H1 (cell line): ENCODE data around the gene TOMM34. TPM values are rescaled to one million over a fixed set of nuclear protein-coding genes. Genes with fewer than 3 reads are reported as not detected.

Experiments
- CTCF ChIA-PET: fragments of 300-600 bp; sonication (Branson Sonifier 250); formaldehyde crosslinking; loops from one replicate; lab custom pipeline; 2021; ENCODE audit not compliant: partially characterized antibody; lab: Charles Lee
- POLR2A ChIA-PET: fragments of 300-600 bp; sonication (Branson Sonifier 250); formaldehyde crosslinking; loops from one replicate; lab custom pipeline; 2021; ENCODE audit warnings: inconsistent platforms; ENCODE audit not compliant: partially characterized antibody; lab: Charles Lee
- DNase-seq, 2 experiments: peaks; one replicate each; pipeline versions ENCODE4 v3.0.0 to v3.0.0-alpha.2; 2010 to 2022; ENCODE audit warnings: low spot score in 2 of 2, low read depth in 1 of 2, mixed read lengths in 1 of 2
- FAIRE-seq: peaks from 2 replicates; lab custom pipeline; 2011; peaks lifted over from hg19 to GRCh38; lab: Jason Lieb, UNC
- H2AFZ ChIP-seq: 2 replicates; pipeline ENCODE4 v1.8.1; 2012; ENCODE audit warnings: low read length, inconsistent platforms
- H2AK5ac ChIP-seq: 2 replicates; pipeline ENCODE4 v1.6.1; 2013; ENCODE audit warnings: low read depth, low read length
- H2BK120ac ChIP-seq: replicated peaks from 2 replicates; pipeline ENCODE3; 2013; ENCODE audit warnings: low read depth, low read length, inconsistent platforms
- H2BK12ac ChIP-seq: 2 replicates; pipeline ENCODE4 v1.6.1; 2013; ENCODE audit warnings: low read depth, low read length
- H2BK15ac ChIP-seq: 2 replicates; pipeline ENCODE4 v1.6.1; 2013; ENCODE audit warnings: low read length
- H2BK20ac ChIP-seq: 2 replicates; pipeline ENCODE4 v1.6.1; 2013; ENCODE audit warnings: low read length
- H2BK5ac ChIP-seq: 2 replicates; pipeline ENCODE4 v1.6.1; 2013; ENCODE audit warnings: low read depth, low read length
- H3K14ac ChIP-seq: 2 replicates; pipeline ENCODE4 v1.6.1; 2013; ENCODE audit warnings: inconsistent platforms; ENCODE audit not compliant: insufficient read length
- H3K18ac ChIP-seq: 2 replicates; pipeline ENCODE4 v1.6.1; 2013; ENCODE audit warnings: low read length; ENCODE audit errors: extremely low read depth
- H3K23ac ChIP-seq: 2 replicates; pipeline ENCODE4 v1.6.1; 2013; ENCODE audit warnings: inconsistent platforms; ENCODE audit not compliant: insufficient read length
- H3K23me2 ChIP-seq: 2 replicates; pipeline ENCODE4 v1.6.1; 2013; ENCODE audit warnings: low read depth, low read length
- H3K27ac ChIP-seq: 2 replicates; pipeline ENCODE4 v1.6.1; 2011; ENCODE audit warnings: low read depth, low read length, inconsistent platforms
- H3K27me3 ChIP-seq, 4 experiments: replicated peaks in 1 of 4; 1 replicate in 1 of 4; 2 replicates in 3 of 4; pipeline versions ENCODE4 v1.6.1 to v1.8.1; 2011 to 2013; ENCODE audit warnings: low read length in 3 of 4, mild to moderate bottlenecking in 3 of 4, inconsistent platforms in 2 of 4, mixed read lengths in 2 of 4, moderate library complexity in 1 of 4; ENCODE audit not compliant: control insufficient read depth in 3 of 4, insufficient read depth in 3 of 4; ENCODE audit errors: extremely low read depth in 1 of 4
- H3K36me3 ChIP-seq, 4 experiments: 2 replicates each; pipeline versions ENCODE4 v1.6.1 to v1.8.1; 2011 to 2013; ENCODE audit warnings: mild to moderate bottlenecking in 4 of 4, low read length in 3 of 4, moderate library complexity in 2 of 4, control low read depth in 1 of 4, inconsistent platforms in 1 of 4; ENCODE audit not compliant: insufficient read depth in 4 of 4, control insufficient read depth in 2 of 4
- H3K4ac ChIP-seq: replicated peaks from 2 replicates; pipeline ENCODE3; 2013; ENCODE audit warnings: low read length, low read depth, mixed read lengths, inconsistent platforms; ENCODE audit not compliant: insufficient read length
- H3K4me1 ChIP-seq, 4 experiments: replicated peaks in 1 of 4; 1 replicate in 1 of 4; 2 replicates in 3 of 4; pipeline versions ENCODE4 v1.6.1 to v1.8.1; 2011 to 2013; ENCODE audit warnings: low read length in 3 of 4, inconsistent platforms in 2 of 4, mixed read lengths in 1 of 4; ENCODE audit not compliant: insufficient read depth in 4 of 4, control insufficient read depth in 3 of 4
- H3K4me2 ChIP-seq, 2 experiments: 2 replicates each; pipeline versions ENCODE4 v1.6.1 to v1.8.1; 2011 to 2013; ENCODE audit warnings: low read depth in 2 of 2, low read length in 2 of 2, control low read depth in 1 of 2, inconsistent platforms in 1 of 2, mild to moderate bottlenecking in 1 of 2; ENCODE audit not compliant: insufficient read depth in 1 of 2
- H3K4me3 ChIP-seq, 4 experiments: fragments of 200-600, 300-600 bp in 1 of 4; sonication (generic), shearing (Covaris generic), sonication (Bioruptor Twin) in 1 of 4; 2 replicates each; pipeline versions ENCODE4 v1.5.1 to v1.8.1; 2011 to 2016; ENCODE audit warnings: low read length in 4 of 4, low read depth in 3 of 4, control low read depth in 2 of 4, inconsistent platforms in 2 of 4, mild to moderate bottlenecking in 2 of 4, mixed read lengths in 1 of 4, moderate library complexity in 1 of 4; ENCODE audit not compliant: insufficient read depth in 2 of 4; ENCODE audit errors: extremely low read depth in 1 of 4
- H3K56ac ChIP-seq: replicated peaks from 2 replicates; pipeline ENCODE3; 2013; ENCODE audit warnings: low read depth, mild to moderate bottlenecking, mixed read lengths, low read length, inconsistent platforms; ENCODE audit not compliant: insufficient read length
- H3K79me1 ChIP-seq: 2 replicates; pipeline ENCODE4 v1.6.1; 2013; ENCODE audit warnings: low read depth, low read length, control low read depth
- H3K79me2 ChIP-seq, 2 experiments: 2 replicates each; pipeline versions ENCODE4 v1.6.1 to v1.8.1; 2012 to 2013; ENCODE audit warnings: low read length in 2 of 2, mild to moderate bottlenecking in 2 of 2, inconsistent platforms in 1 of 2; ENCODE audit not compliant: insufficient read depth in 2 of 2, control insufficient read depth in 1 of 2
- H3K9ac ChIP-seq, 4 experiments: replicated peaks in 1 of 4; 1 replicate in 1 of 4; 2 replicates in 3 of 4; pipeline versions ENCODE4 v1.6.1 to v1.8.1; 2011 to 2013; ENCODE audit warnings: low read depth in 3 of 4, low read length in 3 of 4, control low read depth in 2 of 4, mild to moderate bottlenecking in 2 of 4, moderate library complexity in 2 of 4, inconsistent platforms in 1 of 4; ENCODE audit errors: extremely low read depth in 1 of 4
- H3K9me3 ChIP-seq, 2 experiments: 2 replicates each; pipeline versions ENCODE4 v1.6.1 to v1.8.1; 2012 to 2013; ENCODE audit warnings: mild to moderate bottlenecking in 2 of 2, moderate library complexity in 2 of 2, control low read depth in 1 of 2, inconsistent platforms in 1 of 2, low read depth in 1 of 2, low read length in 1 of 2, mixed read lengths in 1 of 2; ENCODE audit not compliant: insufficient read depth in 2 of 2
- H4K20me1 ChIP-seq, 2 experiments: replicated peaks in 1 of 2; 2 replicates each; pipeline versions ENCODE3 to v1.8.1; 2011 to 2013; ENCODE audit warnings: inconsistent platforms in 2 of 2, low read length in 2 of 2, mild to moderate bottlenecking in 1 of 2; ENCODE audit not compliant: insufficient read depth in 2 of 2, control insufficient read depth in 1 of 2
- H4K5ac ChIP-seq: 2 replicates; pipeline ENCODE4 v1.6.1; 2013; ENCODE audit warnings: low read length, low read depth, mixed read lengths, inconsistent platforms; ENCODE audit not compliant: insufficient read length
- H4K8ac ChIP-seq: 2 replicates; pipeline ENCODE4 v1.8.0; 2013; ENCODE audit warnings: mild to moderate bottlenecking, moderate library complexity, low read length, inconsistent platforms; ENCODE audit not compliant: insufficient read depth; ENCODE audit errors: extremely low read depth
- H4K91ac ChIP-seq: replicated peaks from 2 replicates; pipeline ENCODE3; 2013; ENCODE audit warnings: low read length, mixed read lengths, inconsistent platforms; ENCODE audit not compliant: insufficient read length
- CHD1 ChIP-seq: IDR thresholded peaks from 2 replicates; pipeline ENCODE4 v1.6.1; 2012; ENCODE audit warnings: low read depth, low read length, improper control_type of control experiment
- FOSL1 ChIP-seq: IDR thresholded peaks from 2 replicates; pipeline ENCODE4 v1.6.1; 2011; ENCODE audit warnings: mild to moderate bottlenecking, low read depth, low read length, moderate library complexity; ENCODE audit not compliant: insufficient read depth
- GTF2F1 ChIP-seq: IDR thresholded peaks from 2 replicates; pipeline ENCODE4 v1.6.1; 2012; ENCODE audit warnings: low read depth, low read length, improper control_type of control experiment, borderline replicate concordance
- KDM1A ChIP-seq: fragments of 200-600, 300-600 bp; sonication (generic); IDR thresholded peaks from 2 replicates; pipeline ENCODE4 v1.7.1; 2016; ENCODE audit warnings: mild to moderate bottlenecking, low read length, borderline replicate concordance
- POU5F1 ChIP-seq: IDR thresholded peaks from 2 replicates; pipeline ENCODE4 v1.6.1; 2011; ENCODE audit warnings: low read depth, mild to moderate bottlenecking, low read length, moderate library complexity
- RNF2 ChIP-seq: fragments of 200-900, 300-1000 bp; sonication (generic); IDR thresholded peaks from 2 replicates; pipeline ENCODE4 v1.7.1; 2016; ENCODE audit warnings: borderline replicate concordance, low read depth, mild to moderate bottlenecking, antibody characterized with exemption, low read length; ENCODE audit not compliant: poor library complexity, severe bottlenecking; ENCODE audit errors: missing control alignments
- RXRA ChIP-seq: IDR thresholded peaks from 2 replicates; pipeline ENCODE4 v1.6.1; 2011; ENCODE audit warnings: low read depth, mild to moderate bottlenecking, low read length, moderate library complexity; ENCODE audit not compliant: insufficient read depth
- TBP ChIP-seq: IDR thresholded peaks from 2 replicates; pipeline ENCODE4 v1.6.1; 2011; ENCODE audit warnings: low read depth, low read length, improper control_type of control experiment
- USF2 ChIP-seq: IDR thresholded peaks from 2 replicates; pipeline ENCODE4 v1.6.1; 2011; ENCODE audit warnings: low read length, improper control_type of control experiment
- WGBS, 2 experiments: shearing (Covaris generic) in 1 of 2; methylation state at CpG; one replicate each; pipeline versions ENCODE4 v1.1.6 to v1.1.7; 2013 to 2015; ENCODE audit warnings: low lambda C conversion rate in 2 of 2, mixed read lengths in 2 of 2, inconsistent platforms in 1 of 2, low coverage in 1 of 2, missing lambda C conversion rate in 1 of 2; ENCODE audit not compliant: insufficient replicate concordance in 2 of 2, insufficient coverage in 1 of 2, insufficient read length in 1 of 2; ENCODE audit errors: extremely low coverage in 1 of 2, missing lambda C conversion rate in 1 of 2; 5-methylcytosine and 5-hydroxymethylcytosine counted together
- polyA plus RNA-seq, 7 experiments: library from polyadenylated mRNA; depleted of rRNA in 3 of 7; stranded (reverse) in 5 of 7; unstranded in 2 of 7; fragments of >200 nt in 5 of 7; fragments of 200-250 nt in 2 of 7; gene quantifications; 1 replicate in 5 of 7; 2 replicates in 1 of 7; 4 replicates in 1 of 7; pipeline versions ENCODE4 v1.2.1 to v1.2.3, GENCODE V29; 2011 to 2013; ENCODE audit warnings: missing spikeins in 2 of 7, mixed read lengths in 2 of 7
- total RNA-seq: library from RNA; stranded (reverse); fragmentation: NEBNext Ultra II Directional; extraction: Animal tissue kit (Norgen Biotek cat#: 25700); gene quantifications from 2 replicates; pipeline ENCODE4 v1.2.1, GENCODE V29; 2021
- TF ChIP-seq, protein P1 (sequence below): IDR thresholded peaks from 2 replicates; pipeline ENCODE4 v1.6.1; 2012; ENCODE audit warnings: low read length, inconsistent platforms

Gene TOMM34
- total and polyA plus RNA-seq, 2 of the 8 experiments (the other 6 are each of a cell fraction or from before 2014, with no cell fraction given): 32.1 to 35.1 TPM

- no peak overlapping the region for H2BK20ac ChIP-seq
- no peak overlapping the region for H2BK5ac ChIP-seq
- H3K14ac ChIP-seq: no peak overlapping the region
- FAIRE-seq: no peak
- H3K27me3 ChIP-seq: peaks cover 0 to 11% (median 2%) of the 10 kb centered on the region in 4 experiments; a peak in 4 of 7 replicates
- H3K79me1 ChIP-seq: peaks cover 6% of the 10 kb centered on the region
- DNase-seq: no peak
- peaks cover 0 to 10% (median 4%) of the 10 kb centered on the region in 4 experiments; a peak in 5 of 7 replicates for H3K4me1 ChIP-seq
- no peak overlapping the region for H3K27ac ChIP-seq
- H3K36me3 ChIP-seq: peaks cover 0 to 3% (median 1%) of the 10 kb centered on the region in 4 experiments; a peak in 1 of 8 replicates
- no peak overlapping the region for H3K18ac ChIP-seq
- H4K20me1 ChIP-seq: peaks cover 1 to 2% of the 10 kb centered on the region in 2 experiments
- CTCF ChIA-PET: no interaction called here
- no peak overlapping the region for H3K4ac ChIP-seq
- H3K23ac ChIP-seq: no peak overlapping the region
- H3K56ac ChIP-seq: no peak overlapping the region
- H2BK15ac ChIP-seq: no peak overlapping the region
- no peak overlapping the region for H2AK5ac ChIP-seq
- H2BK12ac ChIP-seq: no peak overlapping the region
- H2BK120ac ChIP-seq: no peak overlapping the region
- no peak overlapping the region for H4K5ac ChIP-seq
- POLR2A ChIA-PET: no interaction called here
- peaks cover 8% of the 10 kb centered on the region; the same call in 1 of the 2 replicates for H3K23me2 ChIP-seq
- no peaks in the 10 kb centered on the region for H3K9me3 ChIP-seq
- no peak overlapping the region for H3K4me3 ChIP-seq
- no peak overlapping the region for H3K4me2 ChIP-seq
- no peak overlapping the region for H2AFZ ChIP-seq
- no peak overlapping the region for H4K91ac ChIP-seq
- peaks cover 3 to 24% of the 10 kb centered on the region in 2 experiments; a peak in 3 of 4 replicates for H3K79me2 ChIP-seq
- H4K8ac ChIP-seq: no peak overlapping the region
- WGBS, 2 experiments: 82% methylated on average over 3 of the region's 3 CpGs; no CpG with 5 or more reads in 1 of the 2 experiments
- no peak overlapping the region for H3K9ac ChIP-seq
- TF ChIP-seq GTF2F1 (no peak), RNF2 (no peak), USF2 (no peak), TBP (no peak), KDM1A (no peak), POU5F1 (no peak), FOSL1 (no peak), RXRA (no peak), CHD1 (no peak)
- TF ChIP-seq, protein P1, sequence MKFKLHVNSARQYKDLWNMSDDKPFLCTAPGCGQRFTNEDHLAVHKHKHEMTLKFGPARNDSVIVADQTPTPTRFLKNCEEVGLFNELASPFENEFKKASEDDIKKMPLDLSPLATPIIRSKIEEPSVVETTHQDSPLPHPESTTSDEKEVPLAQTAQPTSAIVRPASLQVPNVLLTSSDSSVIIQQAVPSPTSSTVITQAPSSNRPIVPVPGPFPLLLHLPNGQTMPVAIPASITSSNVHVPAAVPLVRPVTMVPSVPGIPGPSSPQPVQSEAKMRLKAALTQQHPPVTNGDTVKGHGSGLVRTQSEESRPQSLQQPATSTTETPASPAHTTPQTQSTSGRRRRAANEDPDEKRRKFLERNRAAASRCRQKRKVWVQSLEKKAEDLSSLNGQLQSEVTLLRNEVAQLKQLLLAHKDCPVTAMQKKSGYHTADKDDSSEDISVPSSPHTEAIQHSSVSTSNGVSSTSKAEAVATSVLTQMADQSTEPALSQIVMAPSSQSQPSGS: no peak
Measured at GRCh38 chr20:44961870-44962267, 1.7 kb upstream of the TOMM34 start.
